Lung microvascular endothelial cell (primary cell): Measurements from ENCODE around the gene CLIC4. TPM values are rescaled to one million over a fixed set of nuclear protein-coding genes. Genes with fewer than 3 reads are reported as not detected.
A peak's percentile ranks its signal among the peaks of the same experiment; 100 is the strongest.
"Not testable (repeated sequence)": the region's sequence is repeated elsewhere in the genome, so short reads cannot be mapped to it uniquely, and the experiment has no call there.

Source experiments
- DNase-seq, 2 donors: peaks; one replicate each; pipeline versions ENCODE4 v3.0.0 to v3.0.0-alpha.2; 2010; ENCODE audit warnings: low read depth in 2 of 2
- total RNA-seq: library from RNA; depleted of rRNA; stranded (reverse); fragments of >200 nt; gene quantifications from 2 replicates; pipeline ENCODE4 v1.2.1, GENCODE V29; 2014

The CLIC4 gene
- total RNA-seq, 1 donor from 2014 or later, result 122 TPM

DNA sequence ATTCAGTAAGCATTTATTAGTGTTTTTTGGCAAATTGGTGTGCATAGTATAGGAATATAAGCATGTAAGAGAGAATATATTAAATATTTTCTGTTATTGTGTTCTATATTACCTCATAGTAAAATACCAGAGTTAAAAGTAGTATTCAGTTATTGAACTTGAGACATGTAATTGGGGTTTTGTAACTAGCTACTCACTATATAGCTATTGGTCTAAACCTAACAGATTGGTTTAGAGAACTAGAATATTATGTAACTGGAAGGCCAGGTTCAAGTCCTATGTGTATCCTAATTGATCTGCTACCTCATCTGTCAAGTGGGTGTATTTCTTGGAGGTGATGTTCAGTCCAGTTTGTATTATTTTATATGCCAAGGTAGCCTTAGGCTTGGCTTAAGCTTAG, 26.3 kb downstream of the CLIC4 start:
- DNase-seq, result no peak

DNA sequence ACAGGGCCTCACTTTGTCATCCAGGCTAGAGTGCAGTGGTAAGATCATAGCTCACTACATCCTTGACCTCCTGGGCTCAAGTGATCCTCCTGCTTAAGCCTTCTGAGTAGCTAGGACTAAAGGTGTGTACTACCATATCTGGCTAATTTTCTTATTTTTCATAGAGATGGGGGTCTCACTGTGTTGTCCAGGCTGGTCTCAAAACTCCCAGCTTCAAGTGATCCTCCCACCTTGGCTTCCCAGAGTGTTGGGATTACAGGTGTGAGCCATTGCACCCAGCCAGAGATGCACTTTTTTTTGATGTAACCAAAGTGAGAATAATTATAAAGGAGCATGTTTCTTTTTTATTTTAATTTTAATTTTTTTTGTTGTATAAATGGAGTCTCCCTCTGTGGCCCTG, 28.4 kb downstream of the CLIC4 start:
- no peak for DNase-seq

GRCh38 chr1:24775348-24775747, 30.1 kb downstream of the CLIC4 start:
- no peak for DNase-seq

DNA sequence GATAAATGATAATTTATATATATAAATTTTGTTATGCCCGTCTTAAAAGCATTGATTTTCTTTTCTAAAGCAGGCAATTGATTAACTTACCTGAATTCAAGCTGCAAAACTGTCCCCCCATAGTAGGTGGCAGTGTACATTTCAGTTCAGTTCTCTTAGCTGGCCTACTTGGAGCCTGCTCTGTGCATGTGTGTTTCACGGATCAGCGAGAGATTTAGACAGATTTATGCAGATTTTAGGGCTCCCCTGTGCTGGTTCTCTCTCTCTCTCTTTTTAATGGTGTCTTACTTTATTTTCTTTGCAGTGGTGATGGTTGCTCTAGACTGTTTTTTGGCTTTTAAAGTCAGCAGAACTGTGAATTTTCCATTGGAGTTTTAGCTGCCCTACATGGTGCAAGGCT, 30.7 kb downstream of the CLIC4 start:
- DNase-seq, result no peak

DNA sequence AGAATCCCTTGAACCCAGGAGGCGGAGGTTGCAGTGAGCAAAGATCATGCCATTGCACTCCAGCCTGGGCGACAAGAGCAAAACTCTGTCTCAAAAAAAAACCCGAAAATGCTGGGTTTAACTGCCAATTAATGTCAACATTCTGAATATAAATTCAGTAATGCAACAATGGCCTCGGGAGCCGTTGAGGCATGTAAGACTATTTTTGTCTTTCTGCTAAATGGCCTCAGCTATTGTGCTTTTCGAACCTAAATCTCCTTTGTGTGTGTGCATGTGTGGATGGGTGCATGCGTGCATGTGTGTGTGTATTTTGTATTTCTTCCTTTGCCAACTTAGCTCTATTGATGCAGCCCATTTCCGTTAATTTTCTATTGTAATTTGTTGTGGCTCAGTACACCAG, 31.6 kb downstream of the CLIC4 start:
- DNase-seq, result no peak

DNA sequence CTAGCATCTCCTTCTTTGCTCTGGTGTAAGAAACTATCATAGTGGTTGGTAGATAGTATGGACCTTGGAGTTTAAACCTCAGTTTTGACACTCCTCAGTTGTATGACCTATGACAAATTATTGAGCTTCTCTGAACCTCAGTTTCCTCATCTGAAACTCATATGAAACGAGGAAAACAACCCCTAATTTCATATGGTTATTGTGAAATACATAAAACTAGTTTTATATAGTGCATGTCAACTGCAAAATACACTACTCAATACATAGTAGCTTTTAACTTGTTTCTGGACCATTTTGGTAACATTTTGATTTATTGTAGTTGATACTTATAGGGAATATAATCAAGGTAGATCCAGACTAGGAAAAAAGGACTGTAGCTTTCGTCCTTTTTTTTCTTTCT, 32.9 kb downstream of the CLIC4 start:
- no peak for DNase-seq

DNA sequence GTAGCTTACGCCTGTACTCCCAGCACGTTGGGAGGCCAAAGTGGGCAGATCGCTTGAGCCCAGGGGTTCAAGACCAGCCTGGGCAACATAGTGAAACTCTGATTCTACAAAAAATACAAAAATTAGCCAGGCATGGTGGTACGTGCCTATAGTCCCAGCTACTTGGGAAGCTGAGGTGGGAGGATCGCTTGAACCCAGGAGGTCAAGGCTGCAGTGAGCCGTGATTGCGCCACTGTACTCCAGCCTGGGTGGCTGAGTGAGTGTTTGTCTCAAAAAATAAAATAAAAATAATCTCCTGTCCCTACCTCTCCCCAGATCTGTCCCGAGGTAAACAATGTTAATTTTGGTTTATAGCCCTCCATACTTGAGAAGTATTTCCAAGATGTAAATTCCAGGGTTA, 34.0 kb downstream of the CLIC4 start:
- not testable (repeated sequence) for DNase-seq

GRCh38 chr1:24779689-24780464, 34.6 kb downstream of the CLIC4 start:
- peak in 1 of 2 donors; percentile 27 for DNase-seq

DNA sequence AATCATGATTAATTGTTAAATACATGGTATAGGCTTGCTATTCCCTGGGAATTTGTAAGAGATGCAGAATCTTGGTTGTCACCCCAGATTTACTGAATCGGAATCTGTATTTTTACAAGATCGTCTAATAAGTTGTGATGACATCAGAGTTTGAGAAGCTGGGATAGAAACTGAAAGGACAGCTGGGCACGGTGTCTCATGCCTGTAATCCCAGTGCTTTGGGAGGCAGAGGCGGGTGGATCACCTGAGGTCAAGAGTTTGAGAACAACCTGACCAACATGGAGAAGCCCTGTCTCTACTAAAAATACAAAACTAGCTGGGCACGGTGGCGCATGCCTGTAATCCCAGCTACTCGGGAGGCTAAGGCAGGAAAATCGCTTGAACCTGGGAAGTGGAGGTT, 35.4 kb downstream of the CLIC4 start:
- DNase-seq, result not testable (repeated sequence)

DNA sequence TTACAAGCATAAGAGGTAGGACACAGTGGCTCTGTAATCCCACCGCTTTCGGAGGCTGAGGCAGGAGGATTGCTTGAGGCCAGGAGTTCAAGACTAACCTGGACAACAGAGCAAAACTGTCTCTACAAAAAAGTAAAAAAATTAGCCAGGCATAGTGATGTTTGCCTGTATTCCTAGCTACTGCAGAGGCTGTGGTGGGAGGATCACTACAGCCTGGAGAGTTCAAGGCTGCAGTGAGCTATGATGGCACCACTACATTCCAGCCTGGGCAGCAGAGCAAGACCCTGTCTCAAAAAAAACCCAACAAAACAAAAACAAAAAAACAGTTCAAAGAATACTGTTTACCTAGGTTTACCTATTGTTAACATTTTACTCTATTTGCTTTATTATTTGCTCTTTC, 37.4 kb downstream of the CLIC4 start:
- no peak for DNase-seq

- DNase-seq, result no peak
Measured at GRCh38 chr1:24783713-24784112, 38.5 kb downstream of the CLIC4 start.

GRCh38 chr1:24786191-24786590, 40.9 kb downstream of the CLIC4 start:
- no peak for DNase-seq

DNA sequence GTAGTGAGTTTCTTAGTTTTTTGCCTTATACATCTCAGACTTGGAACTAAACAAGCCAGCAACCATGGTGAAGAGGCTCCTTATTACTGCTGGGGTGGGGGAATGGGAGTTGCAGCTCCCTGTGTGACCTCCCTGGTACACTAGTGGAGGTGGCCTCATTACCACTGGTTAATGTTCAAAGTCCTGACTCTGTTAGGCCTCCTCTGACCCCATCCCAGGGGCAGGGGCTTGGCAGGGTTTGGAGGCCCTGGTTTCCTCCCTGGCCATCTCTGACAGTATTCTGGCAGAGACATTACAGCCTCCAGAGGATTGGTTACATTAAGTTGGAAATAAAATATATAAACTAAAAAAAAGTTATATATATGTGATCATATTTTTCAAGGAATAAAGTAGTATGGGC, 45.2 kb downstream of the CLIC4 start:
- DNase-seq, result no peak

DNA sequence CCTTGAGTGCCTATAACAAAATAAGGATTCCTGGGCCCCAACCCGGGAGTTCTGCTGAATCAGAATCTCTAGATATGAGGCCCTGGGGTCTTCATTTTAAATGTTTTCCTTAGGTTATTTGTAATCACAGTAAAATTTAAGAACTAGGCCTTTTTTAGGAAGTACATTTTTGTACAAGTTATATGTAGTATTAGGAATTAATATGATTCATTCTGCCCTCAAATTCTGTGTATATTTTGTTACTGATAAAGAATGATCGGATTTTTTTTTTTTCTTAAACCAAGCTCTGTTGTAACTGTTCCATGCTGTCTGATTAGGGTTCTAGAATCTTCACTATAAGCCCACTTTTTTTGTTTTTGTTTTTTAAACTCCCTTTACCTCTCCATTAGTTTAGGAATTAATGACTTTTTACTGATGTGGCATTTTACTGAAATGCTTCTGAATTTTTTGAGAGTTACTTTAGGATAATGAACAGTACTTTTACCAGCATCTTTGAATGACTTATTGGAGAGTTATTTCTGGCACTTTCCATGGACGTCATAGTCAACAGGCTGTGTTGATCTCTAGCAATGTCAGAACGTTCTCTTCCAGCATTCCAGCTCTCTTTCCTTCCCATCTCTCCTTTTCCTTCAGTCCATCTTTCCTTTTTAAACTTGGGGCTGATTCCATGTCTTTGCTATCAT, 48.3 kb downstream of the CLIC4 start:
- peak; percentile 51 to 58 for DNase-seq

DNA sequence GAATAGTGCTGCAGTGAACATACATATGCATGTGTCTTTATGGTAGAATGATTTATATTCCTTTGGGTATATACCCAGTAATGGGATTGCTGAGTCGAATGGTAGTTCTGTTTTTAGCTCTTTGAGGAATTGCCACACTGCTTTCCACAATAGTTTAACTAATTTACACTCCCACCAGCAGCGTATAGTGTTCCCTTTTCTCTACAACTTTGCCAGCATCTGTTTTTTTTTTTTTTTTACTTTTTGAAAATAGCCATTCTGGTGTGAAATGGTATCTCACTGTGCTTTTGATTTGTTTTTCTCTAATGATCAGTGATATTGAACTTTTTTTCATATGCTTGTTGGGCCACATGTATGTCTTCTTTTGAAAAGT, 48.9 kb downstream of the CLIC4 start:
- not testable (repeated sequence) for DNase-seq

DNA sequence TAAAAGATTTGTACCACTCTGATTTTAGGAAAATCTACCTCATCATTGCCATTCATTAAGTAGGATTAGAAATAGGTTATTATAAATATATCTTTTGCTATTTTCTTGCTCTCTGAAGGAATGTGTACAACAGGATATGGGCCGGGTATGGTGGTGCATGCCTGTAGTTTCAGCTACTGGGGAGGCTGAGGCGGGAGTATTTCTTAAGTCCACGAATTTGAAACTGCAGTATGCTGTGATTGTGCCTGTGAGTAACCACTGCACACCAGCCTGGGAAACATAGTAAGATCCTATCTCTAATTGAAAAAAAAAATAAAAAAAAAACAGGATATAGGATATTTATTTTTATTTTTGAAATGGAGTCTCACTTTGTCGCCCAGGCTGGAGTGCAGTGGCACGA, 50.0 kb downstream of the CLIC4 start:
- peak in 1 of 2 donors; percentile 34 for DNase-seq

DNA sequence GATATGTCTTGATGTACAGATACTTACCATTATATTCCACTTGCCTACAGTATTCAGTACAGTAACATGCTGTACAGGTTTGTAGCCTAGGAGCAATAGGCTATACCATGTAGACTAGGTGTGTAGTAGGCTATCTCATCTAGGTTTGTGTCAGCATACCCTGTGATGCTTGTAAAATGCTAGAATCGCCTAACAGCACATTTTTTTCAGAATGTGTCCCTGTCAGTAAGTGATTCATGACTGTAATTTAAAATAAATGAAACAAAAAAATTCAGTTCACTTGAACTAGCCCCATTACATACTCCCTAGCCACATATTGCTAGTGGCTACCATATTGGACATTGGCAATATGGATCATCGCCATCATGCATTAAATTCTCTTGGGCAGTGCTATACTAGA, 51.3 kb downstream of the CLIC4 start:
- no peak for DNase-seq

DNA sequence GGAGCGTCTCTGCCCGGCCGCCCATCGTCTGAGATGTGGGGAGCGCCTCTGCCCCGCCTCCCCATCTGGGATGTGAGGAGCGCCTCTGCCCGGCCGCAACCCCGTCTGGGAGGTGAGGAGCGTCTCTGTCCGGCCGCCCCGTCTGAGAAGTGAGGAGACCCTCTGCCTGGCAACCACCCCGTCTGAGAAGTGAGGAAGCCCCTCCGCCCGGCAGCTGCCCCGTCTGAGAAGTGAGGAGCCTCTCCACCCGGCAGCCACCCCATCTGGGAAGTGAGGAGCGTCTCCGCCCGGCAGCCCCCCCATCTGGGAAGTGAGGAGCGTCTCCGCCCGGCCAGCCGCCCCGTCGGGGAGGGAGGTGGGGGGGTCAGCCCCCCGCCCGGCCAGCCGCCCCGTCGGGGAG, 54.0 kb downstream of the CLIC4 start:
- not testable (repeated sequence) for DNase-seq

DNA sequence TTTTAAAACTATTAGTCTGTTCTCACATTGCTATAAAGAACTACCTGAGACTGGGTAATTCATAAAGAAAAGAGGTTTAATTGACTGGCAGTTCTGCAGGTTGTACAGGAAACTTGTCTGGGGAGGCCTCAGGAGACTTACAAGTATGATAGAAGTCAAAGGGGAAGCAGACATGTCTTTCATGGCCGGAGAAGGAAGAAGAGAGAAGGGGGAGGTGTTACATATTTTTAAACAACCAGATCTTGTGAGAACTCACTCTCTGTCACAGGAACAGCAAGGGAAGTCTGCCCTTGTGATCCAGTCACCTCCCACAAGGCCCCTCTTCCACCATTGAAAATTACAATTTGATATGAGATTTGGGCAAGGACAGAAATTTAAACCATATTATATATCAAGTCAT, 55.9 kb downstream of the CLIC4 start:
- peak in 1 of 2 donors; percentile 12 for DNase-seq

DNA sequence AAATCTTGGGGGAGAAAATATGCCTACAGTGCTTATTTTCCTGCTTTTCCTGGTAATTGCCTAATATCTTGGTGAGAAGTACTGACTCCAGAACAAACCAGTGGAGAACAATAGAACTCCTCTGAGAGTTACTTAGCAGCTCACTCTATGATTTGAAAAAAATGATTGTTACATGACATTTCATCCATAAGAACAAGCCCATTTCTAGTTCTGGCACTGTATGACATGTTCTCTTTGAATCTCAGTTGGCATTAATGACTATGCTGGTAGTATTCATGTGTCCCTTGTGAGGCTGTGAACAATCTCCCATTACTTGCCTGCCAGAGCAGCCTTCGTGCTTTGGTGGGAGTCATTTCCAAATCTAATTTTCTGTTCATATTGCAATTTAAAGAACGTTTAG, 58.0 kb downstream of the CLIC4 start:
- peak in 1 of 2 donors; percentile 34 for DNase-seq

DNA sequence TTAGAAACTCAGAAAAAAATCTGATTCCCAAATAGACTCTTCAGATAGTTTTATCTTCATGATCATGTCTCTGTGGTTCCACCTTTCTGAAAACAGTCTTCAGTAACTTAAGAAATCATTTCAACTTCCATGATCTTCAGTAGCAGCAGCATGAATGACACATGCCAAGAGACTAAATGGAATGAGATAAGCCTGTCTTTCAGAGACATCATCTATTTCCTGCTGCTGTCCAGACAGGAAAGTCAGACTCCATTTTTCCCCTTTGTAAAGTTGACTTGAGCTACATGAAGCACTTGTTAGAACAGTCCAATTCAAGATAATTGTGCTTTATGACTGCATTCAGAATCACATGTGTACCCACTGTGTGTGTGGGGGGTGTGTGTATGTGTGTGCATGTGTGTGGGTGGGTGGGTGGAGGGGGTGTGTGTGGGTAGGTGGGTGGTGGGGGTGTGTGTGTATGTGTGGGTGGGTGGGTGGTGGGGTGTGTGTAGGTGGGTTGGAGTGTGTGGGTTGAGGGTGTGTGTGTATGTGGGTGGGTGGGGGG, 58.8 kb downstream of the CLIC4 start:
- peak; percentile 31 to 55 for DNase-seq

DNA sequence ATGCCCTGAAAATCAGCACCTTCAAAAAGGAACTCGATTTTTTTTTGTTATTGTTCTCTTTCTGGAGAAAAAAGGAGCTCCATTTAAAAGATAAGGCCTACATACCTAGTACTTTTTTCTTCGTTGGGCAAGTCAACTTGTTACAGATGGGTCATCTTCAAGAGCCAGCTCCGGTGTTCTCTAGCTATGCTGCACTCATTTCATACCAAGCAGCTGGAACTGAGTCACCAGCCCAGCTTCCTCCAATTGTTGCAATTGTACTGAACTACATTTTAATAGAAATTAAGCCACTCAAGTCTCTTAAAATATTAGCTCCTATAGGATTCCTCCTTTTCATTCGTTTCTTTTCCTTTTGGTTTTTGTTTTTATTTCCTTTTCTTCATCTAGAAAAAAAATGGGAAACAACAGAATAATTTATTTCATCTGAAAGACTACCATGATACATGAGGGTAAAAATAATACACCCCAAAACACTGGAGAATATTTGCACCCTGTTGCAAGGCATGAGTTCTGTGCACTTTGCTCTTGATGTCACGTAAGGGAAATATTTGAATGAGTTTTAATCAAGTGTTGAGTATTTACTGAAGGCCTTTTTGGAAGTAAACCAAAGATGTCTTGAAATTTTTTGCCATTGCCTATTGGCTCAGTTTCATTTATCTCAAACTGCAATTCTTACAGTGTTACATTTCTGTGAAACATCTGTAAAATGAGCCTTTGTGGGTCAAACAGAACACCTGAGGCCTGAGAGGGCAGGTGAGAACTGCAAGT, 60.5 kb downstream of the CLIC4 start:
- peak; percentile 74 to 96 for DNase-seq
